GM19351 (cell line): ENCODE results near the gene POLR2B.

Experiments used
- ATAC-seq: cut with Tn5 transposase; IDR thresholded peaks from one replicate; pipeline ENCODE4 v1.9.1; 2021; ENCODE audit warnings: mild to moderate bottlenecking, moderate library complexity; ENCODE audit not compliant: unreplicated experiment

Gene POLR2B

GRCh38 chr4:57078685-57079521 is 100.2 kb downstream of the POLR2B start:
- no peak for ATAC-seq
